AG20443 (cell line): ENCODE results near the gene SYS1.
A peak's percentile ranks its signal among the peaks of the same experiment; 100 is the strongest.

Source experiments
- DNase-seq: peaks from one replicate; pipeline ENCODE4 v3.0.0; 2012; ENCODE audit warnings: low spot score, mixed read lengths

The SYS1 gene

GRCh38 chr20:45355209-45356084 lies 7.5 kb upstream of the SYS1 start:
- peak; percentile 57 for DNase-seq

GRCh38 chr20:45358282-45359068 lies 4.5 kb upstream of the SYS1 start:
- peak; percentile 77 for DNase-seq

- no peak for DNase-seq
Observed at GRCh38 chr20:45359069-45359405, 3.9 kb upstream of the SYS1 start.

- no peak for DNase-seq
Observed at GRCh38 chr20:45359406-45360148, 3.4 kb upstream of the SYS1 start.

GRCh38 chr20:45361793-45362192 lies 1.2 kb upstream of the SYS1 start:
- no peak for DNase-seq

GRCh38 chr20:45363611-45364492 lies 896 bp downstream of the SYS1 start:
- no peak for DNase-seq

GRCh38 chr20:45365444-45365970 lies 2.6 kb downstream of the SYS1 start:
- no peak for DNase-seq

- no peak for DNase-seq
Observed at GRCh38 chr20:45366192-45366591, 3.2 kb downstream of the SYS1 start.

- no peak for DNase-seq
Observed at GRCh38 chr20:45366631-45367030, 3.7 kb downstream of the SYS1 start.

GRCh38 chr20:45367126-45367525 lies 4.2 kb downstream of the SYS1 start:
- DNase-seq, result no peak

GRCh38 chr20:45368221-45368980 lies 5.4 kb downstream of the SYS1 start:
- no peak for DNase-seq

- DNase-seq, result no peak
Observed at GRCh38 chr20:45370571-45371160, 7.7 kb downstream of the SYS1 start.

GRCh38 chr20:45372241-45372640 lies 9.3 kb downstream of the SYS1 start:
- DNase-seq, result no peak

GRCh38 chr20:45372646-45373352 lies 9.8 kb downstream of the SYS1 start:
- DNase-seq, result peak; percentile 50

- DNase-seq, result peak; percentile 89
Observed at GRCh38 chr20:45373353-45374100, 10.6 kb downstream of the SYS1 start.

- DNase-seq, result no peak
Observed at GRCh38 chr20:45374101-45374467, 11.1 kb downstream of the SYS1 start.

- DNase-seq, result no peak
Observed at GRCh38 chr20:45374966-45375365, 12.0 kb downstream of the SYS1 start.

- no peak for DNase-seq
Observed at GRCh38 chr20:45377269-45377668, 14.3 kb downstream of the SYS1 start.

GRCh38 chr20:45378191-45378590 lies 15.2 kb downstream of the SYS1 start, which contains the start of gene TP53TG5:
Gene TP53TG5 (minus strand): TSS chr20:45378325. CDS start chr20:45378236, 89 bp downstream.
- DNase-seq, result no peak
